MM.1S (cell line): ENCODE measurements around the gene CLDND2.

Source experiments
- DNase-seq: peaks from one replicate; pipeline ENCODE4 v3.0.0-alpha.2; 2015
- H2AFZ ChIP-seq: fragments of 300-600 bp; sonication (generic); 2 replicates; pipeline ENCODE4 v1.6.0; 2016; ENCODE audit warnings: antibody characterized with exemption, low read length
- H3F3A ChIP-seq: fragments of 300-600 bp; sonication (generic); 2 replicates; pipeline ENCODE4 v1.6.1; 2016; ENCODE audit warnings: mild to moderate bottlenecking, antibody characterized with exemption, low read length, moderate library complexity, mixed read lengths; ENCODE audit not compliant: insufficient read depth
- H3K27ac ChIP-seq: fragments of 300-600 bp; sonication (generic); 2 replicates; pipeline ENCODE4 v1.5.1; 2016; ENCODE audit warnings: mild to moderate bottlenecking, low read length
- H3K27me3 ChIP-seq: fragments of 300-600 bp; sonication (generic); replicated peaks from 2 replicates; pipeline ENCODE4 v1.6.0; 2016; ENCODE audit warnings: low read length; ENCODE audit not compliant: insufficient read depth
- H3K36me3 ChIP-seq: fragments of 300-600 bp; sonication (generic); replicated peaks from 2 replicates; pipeline ENCODE4 v1.6.1; 2016; ENCODE audit warnings: mild to moderate bottlenecking, low read length, mixed read lengths; ENCODE audit not compliant: insufficient read depth
- H3K4me1 ChIP-seq: fragments of 300-600 bp; sonication (generic); 2 replicates; pipeline ENCODE4 v1.6.1; 2016; ENCODE audit warnings: low read length, mixed read lengths
- H3K4me2 ChIP-seq: fragments of 300-600 bp; sonication (generic); 2 replicates; pipeline ENCODE4 v1.6.0; 2016; ENCODE audit warnings: low read depth, low read length
- H3K4me3 ChIP-seq: fragments of 300-600 bp; sonication (generic); 2 replicates; pipeline ENCODE4 v1.5.1; 2016; ENCODE audit warnings: low read length, mixed read lengths
- H3K79me2 ChIP-seq: fragments of 300-600 bp; sonication (generic); 2 replicates; pipeline ENCODE4 v1.6.1; 2016; ENCODE audit warnings: mixed run types, low read length, mixed read lengths
- H3K9ac ChIP-seq: fragments of 300-600 bp; sonication (generic); 2 replicates; pipeline ENCODE4 v1.6.1; 2016; ENCODE audit warnings: low read length, mixed read lengths
- H3K9me2 ChIP-seq: fragments of 300-600 bp; sonication (generic); replicated peaks from 2 replicates; pipeline ENCODE4 v1.6.1; 2016; ENCODE audit warnings: mild to moderate bottlenecking, low read length, mixed read lengths; ENCODE audit not compliant: insufficient read depth
- H3K9me3 ChIP-seq: fragments of 300-600 bp; sonication (generic); replicated peaks from 2 replicates; pipeline ENCODE4 v1.6.1; 2016; ENCODE audit warnings: mild to moderate bottlenecking, low read length, mixed read lengths; ENCODE audit not compliant: insufficient read depth
- H4K20me1 ChIP-seq: fragments of 300-600 bp; sonication (generic); 2 replicates; pipeline ENCODE4 v1.6.1; 2016; ENCODE audit warnings: mild to moderate bottlenecking, low read length, moderate library complexity, mixed read lengths; ENCODE audit not compliant: insufficient read depth
- CTCF ChIP-seq: fragments of 300-600 bp; sonication (generic); IDR thresholded peaks from 2 replicates; pipeline ENCODE4 v1.5.1; 2016; ENCODE audit warnings: antibody characterized with exemption, low read length, mixed read lengths
- EZH2 ChIP-seq: fragments of 300-600 bp; sonication (generic); optimal IDR thresholded peaks from 2 replicates; pipeline ENCODE3; 2017; ENCODE audit warnings: low read depth, mild to moderate bottlenecking, antibody characterized with exemption, low read length, mixed read lengths
- EZH2phosphoT487 ChIP-seq: fragments of 300-600 bp; sonication (generic); IDR thresholded peaks from 2 replicates; pipeline ENCODE4 v1.6.1; 2018; ENCODE audit warnings: antibody characterized with exemption, low read length

The CLDND2 gene

GRCh38 chr19:51318687-51319648 lies 49.8 kb downstream of the CLDND2 start:
- TF ChIP-seq EZH2phosphoT487 (no peak), EZH2 (no peak), CTCF (no peak)
- Histone ChIP-seq H3K4me3 (no peak overlapping the region), H3K9me3 (no peaks in the 10 kb centered on the region), H3K4me2 (no peak overlapping the region), H3K9me2 (no peaks in the 10 kb centered on the region), H3K4me1 (no peaks in the 10 kb centered on the region), H3K27ac (no peak overlapping the region), H3K9ac (no peak overlapping the region), H4K20me1 (no peaks in the 10 kb centered on the region), H3F3A (no peaks in the 10 kb centered on the region), H3K79me2 (no peaks in the 10 kb centered on the region), H3K27me3 (no peaks in the 10 kb centered on the region), H2AFZ (no peak overlapping the region), H3K36me3 (no peaks in the 10 kb centered on the region)
- no peak for DNase-seq

GRCh38 chr19:51317968-51318367 lies 50.8 kb downstream of the CLDND2 start:
- Histone ChIP-seq H3F3A (no peaks in the 10 kb centered on the region), H3K9ac (no peak overlapping the region), H3K4me2 (no peak overlapping the region), H3K9me3 (no peaks in the 10 kb centered on the region), H3K4me3 (no peak overlapping the region), H3K9me2 (no peaks in the 10 kb centered on the region), H4K20me1 (no peaks in the 10 kb centered on the region), H3K36me3 (no peaks in the 10 kb centered on the region), H3K27ac (no peak overlapping the region), H3K4me1 (no peaks in the 10 kb centered on the region), H3K27me3 (no peaks in the 10 kb centered on the region), H2AFZ (no peak overlapping the region), H3K79me2 (no peaks in the 10 kb centered on the region)
- TF ChIP-seq EZH2phosphoT487 (no peak), EZH2 (no peak), CTCF (no peak)
- no peak for DNase-seq

- TF ChIP-seq EZH2 (no peak), EZH2phosphoT487 (no peak), CTCF (no peak)
- no peaks in the 10 kb centered on the region for H3K27me3 ChIP-seq
Observed at GRCh38 chr19:51317376-51317775, 51.4 kb downstream of the CLDND2 start.

More at GRCh38 chr19:51317376-51317775, 51.4 kb downstream of the CLDND2 start:
- no peak overlapping the region for H2AFZ ChIP-seq
- no peak overlapping the region for H3K27ac ChIP-seq
- no peak for DNase-seq
- no peaks in the 10 kb centered on the region for H3K4me1 ChIP-seq
- no peaks in the 10 kb centered on the region for H3K79me2 ChIP-seq
- H3K36me3 ChIP-seq: no peaks in the 10 kb centered on the region
- H3F3A ChIP-seq: no peaks in the 10 kb centered on the region
- no peak overlapping the region for H3K4me2 ChIP-seq
- H4K20me1 ChIP-seq: no peaks in the 10 kb centered on the region
- no peaks in the 10 kb centered on the region for H3K9me3 ChIP-seq
- no peak overlapping the region for H3K9ac ChIP-seq
- H3K9me2 ChIP-seq: no peaks in the 10 kb centered on the region
- H3K4me3 ChIP-seq: no peak overlapping the region
